AG04449 (cell line): Measurements from ENCODE around the gene USP15.

Source experiments
- CTCF ChIA-PET: fragments of 350-600 bp; formaldehyde crosslinking; extraction: SDS; loops from one replicate; lab custom pipeline; 2021; ENCODE audit warnings: antibody characterized with exemption; lab: Yijun Ruan, JAX
- POLR2A ChIA-PET: fragments of 400-600, 350-600 bp; formaldehyde crosslinking; extraction: SDS; loops from one replicate; lab custom pipeline; 2020; ENCODE audit warnings: antibody characterized with exemption, inconsistent platforms; lab: Yijun Ruan, JAX
- DNase-seq: peaks from one replicate; pipeline ENCODE4 v3.0.0-alpha.2; 2010; ENCODE audit warnings: low read depth, low spot score
- H3K4me3 ChIP-seq: 2 replicates; pipeline ENCODE4 v1.5.1; 2011; ENCODE audit warnings: low read depth, mild to moderate bottlenecking, control low read depth, low read length
- TF ChIP-seq, protein P1 (sequence below): IDR thresholded peaks from one replicate; pipeline ENCODE4 v1.5.1; 2011; ENCODE audit warnings: mild to moderate bottlenecking, moderate library complexity, low read length, control low read depth, inconsistent platforms; ENCODE audit not compliant: insufficient read depth; ENCODE audit errors: missing control alignments

The USP15 gene

DNA sequence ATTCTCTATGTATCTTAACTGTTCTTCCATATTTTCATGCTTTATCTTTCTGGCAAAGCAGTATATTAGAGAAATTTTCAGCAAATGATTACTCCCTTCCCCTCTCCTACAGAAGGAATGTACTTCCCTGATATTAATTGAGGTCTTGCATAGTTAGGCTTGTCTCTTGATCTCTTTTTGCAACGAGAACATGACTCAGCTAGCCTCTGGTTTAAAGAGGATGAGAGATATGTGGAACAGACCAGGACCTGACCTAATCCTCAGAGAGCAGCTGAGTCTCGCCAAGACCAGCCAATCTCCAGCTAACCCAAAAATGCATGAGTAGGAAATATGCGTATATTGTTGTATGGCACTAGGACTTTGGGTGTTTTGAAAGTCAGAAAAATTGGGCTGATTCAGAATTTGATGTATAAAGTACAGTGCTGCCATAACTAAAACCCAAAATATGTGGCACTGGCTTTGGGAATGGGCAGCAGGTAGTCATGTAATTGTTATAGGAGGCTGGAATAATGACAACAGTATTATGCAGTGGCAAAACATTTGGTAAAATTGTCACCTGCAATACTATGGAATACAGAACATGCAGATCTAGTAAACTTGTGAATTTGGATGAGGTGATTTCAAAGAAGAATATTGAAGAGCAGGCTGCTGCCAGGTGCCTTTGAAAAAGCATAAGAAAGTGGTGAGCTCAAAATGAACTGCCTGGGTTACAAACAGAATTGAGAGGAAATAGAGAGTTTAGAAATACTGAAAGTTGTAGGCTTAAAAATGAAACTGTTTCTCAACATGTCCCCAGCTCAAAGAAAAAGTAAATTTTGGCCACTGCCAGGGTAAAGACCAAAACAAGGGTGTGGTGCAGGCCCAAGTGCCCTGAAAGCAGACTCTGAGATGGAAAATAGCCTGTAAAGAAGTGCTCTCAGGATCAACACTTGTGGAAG, 9.3 kb upstream of the USP15 start:
- POLR2A ChIA-PET: interaction anchor here (1.8 kb wide), 1 partner anchor 9 kb away, joined by 9 read pairs; the partner anchor contains the start of gene USP15
- H3K4me3 ChIP-seq: no peak overlapping the region
- CTCF ChIA-PET: interaction anchor here (1.3 kb wide), 1 partner anchor 9 kb away, joined by 4 read pairs; no protein-coding TSS in a partner anchor
- peak; percentile 29 for DNase-seq
- TF ChIP-seq, protein P1, sequence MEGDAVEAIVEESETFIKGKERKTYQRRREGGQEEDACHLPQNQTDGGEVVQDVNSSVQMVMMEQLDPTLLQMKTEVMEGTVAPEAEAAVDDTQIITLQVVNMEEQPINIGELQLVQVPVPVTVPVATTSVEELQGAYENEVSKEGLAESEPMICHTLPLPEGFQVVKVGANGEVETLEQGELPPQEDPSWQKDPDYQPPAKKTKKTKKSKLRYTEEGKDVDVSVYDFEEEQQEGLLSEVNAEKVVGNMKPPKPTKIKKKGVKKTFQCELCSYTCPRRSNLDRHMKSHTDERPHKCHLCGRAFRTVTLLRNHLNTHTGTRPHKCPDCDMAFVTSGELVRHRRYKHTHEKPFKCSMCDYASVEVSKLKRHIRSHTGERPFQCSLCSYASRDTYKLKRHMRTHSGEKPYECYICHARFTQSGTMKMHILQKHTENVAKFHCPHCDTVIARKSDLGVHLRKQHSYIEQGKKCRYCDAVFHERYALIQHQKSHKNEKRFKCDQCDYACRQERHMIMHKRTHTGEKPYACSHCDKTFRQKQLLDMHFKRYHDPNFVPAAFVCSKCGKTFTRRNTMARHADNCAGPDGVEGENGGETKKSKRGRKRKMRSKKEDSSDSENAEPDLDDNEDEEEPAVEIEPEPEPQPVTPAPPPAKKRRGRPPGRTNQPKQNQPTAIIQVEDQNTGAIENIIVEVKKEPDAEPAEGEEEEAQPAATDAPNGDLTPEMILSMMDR: no peak

DNA sequence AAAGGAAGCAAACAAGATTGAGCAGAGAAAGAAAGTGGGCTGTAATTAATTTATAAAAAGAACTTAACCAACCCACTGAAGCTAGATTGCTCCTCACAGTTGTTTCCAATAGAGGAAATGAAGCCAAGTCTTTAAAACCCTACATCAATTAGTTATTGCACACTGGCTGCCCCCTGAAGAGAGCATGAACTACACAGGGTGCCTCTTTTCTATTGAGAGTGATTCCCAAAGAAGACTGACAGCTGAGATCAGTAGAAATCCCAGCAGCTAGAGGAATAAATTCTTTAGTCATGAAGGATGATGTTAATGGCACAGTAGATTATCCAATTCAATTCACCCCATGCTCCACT, 8.6 kb upstream of the USP15 start:
- TF ChIP-seq, protein P1: no peak
- ChIA-PET POLR2A (interaction anchor here (1.8 kb wide), 1 partner anchor 8 kb away, joined by 9 read pairs; the partner anchor contains the start of gene USP15), CTCF (interaction anchor here (1.3 kb wide), 1 partner anchor 8 kb away, joined by 4 read pairs; no protein-coding TSS in a partner anchor)
- DNase-seq: no peak
- H3K4me3 ChIP-seq: no peak overlapping the region

DNA sequence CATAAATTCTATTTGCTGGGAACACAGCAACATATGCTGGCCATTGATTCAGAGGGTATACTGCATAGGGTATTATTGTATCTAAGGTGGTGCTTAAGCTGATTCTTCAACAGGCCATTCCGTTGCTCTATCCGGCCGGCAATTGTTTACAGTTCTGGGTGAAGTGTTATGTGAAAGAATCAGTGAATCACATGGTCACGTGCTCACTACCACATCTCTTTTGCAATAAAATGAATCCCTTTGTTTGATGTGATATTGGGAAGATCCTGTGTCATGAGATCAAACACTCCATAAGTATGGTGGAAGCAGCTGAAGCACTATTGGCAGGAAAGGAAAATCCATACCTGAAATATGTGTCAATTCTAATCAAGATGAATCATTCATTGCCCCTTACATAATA, 7.6 kb upstream of the USP15 start:
- no peak overlapping the region for H3K4me3 ChIP-seq
- POLR2A ChIA-PET: no interaction called here
- CTCF ChIA-PET: no interaction called here
- no peak for DNase-seq
- TF ChIP-seq, protein P1: no peak

DNA sequence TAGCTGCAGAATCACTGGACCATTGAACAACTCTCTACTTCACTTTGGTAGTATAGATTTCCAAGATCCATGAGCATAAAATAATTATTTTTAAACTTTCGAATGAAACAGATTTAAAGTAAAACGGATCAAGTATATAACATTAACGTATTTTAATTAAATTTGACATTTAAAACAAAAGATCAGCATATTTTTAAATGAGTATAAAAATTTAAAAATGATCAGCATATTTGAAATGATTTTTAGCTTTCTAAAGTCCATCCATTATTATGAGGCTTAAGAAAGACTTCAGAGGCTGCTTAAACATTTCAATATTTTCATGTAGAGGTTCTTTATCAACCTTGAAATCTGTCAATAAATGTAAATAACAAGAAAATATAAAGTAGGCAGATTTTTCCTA, 5.2 kb upstream of the USP15 start:
- no peak for DNase-seq
- ChIA-PET POLR2A (no interaction called here), CTCF (no interaction called here)
- H3K4me3 ChIP-seq: no peak overlapping the region
- TF ChIP-seq, protein P1: no peak

DNA sequence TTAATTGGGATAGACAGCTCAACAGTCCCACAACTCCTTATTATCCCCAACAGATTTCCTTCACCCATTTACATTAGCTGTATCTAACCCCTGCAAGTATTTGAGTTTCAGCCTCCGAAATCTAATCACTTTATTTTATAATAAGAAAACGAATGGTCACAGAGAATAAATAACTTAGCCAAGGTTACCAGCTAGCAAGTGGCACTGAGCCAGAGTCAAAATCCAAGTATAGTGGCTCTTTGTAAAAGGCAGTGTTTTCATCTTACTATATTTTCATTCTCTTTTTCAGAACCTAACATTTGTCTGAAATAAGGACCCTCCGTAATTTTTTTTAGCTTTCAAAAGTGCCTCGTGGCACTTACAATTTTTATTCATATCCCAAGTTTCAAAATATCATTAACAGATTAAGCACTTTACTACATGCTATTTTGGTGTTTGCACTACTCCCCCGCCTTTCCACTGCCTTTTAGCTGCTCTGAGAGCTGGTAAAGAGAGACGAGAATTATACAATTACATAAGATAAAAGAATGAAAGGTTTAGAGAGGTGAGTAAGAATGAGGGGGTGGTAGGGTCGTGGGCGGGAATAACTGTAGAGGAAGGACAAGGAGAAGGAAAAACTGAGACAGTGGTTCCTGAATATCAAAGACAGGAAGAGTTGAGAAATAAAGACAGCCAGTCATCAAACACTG, 3.7 kb upstream of the USP15 start:
- CTCF ChIA-PET: interaction anchor here (0.6 to 1.0 kb wide), 2 partner anchors 11 to 15 kb away, joined by 3 read pairs; no protein-coding TSS in a partner anchor
- POLR2A ChIA-PET: no interaction called here
- no peak overlapping the region for H3K4me3 ChIP-seq
- DNase-seq: no peak
- TF ChIP-seq, protein P1: no peak

DNA sequence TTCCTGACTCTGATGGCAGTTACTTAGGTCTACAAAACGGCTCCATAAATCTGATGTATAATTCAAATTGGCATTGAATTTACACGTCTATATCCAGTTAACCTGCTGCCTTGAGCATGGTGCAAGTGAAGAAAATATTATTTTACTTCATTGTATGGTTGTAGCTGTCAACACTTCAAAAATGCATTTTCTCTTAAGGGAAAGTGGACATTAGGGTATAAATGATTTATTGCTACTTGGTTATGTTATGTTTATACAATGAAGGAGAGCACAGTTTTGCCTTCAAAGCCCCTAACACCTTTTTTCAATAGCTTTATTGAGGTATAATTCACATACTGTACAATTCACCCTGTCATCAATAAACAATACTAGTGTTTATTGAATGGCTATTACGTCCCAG, 2.0 kb upstream of the USP15 start:
- ChIA-PET CTCF (interaction anchor here (2.2 kb wide), 1 partner anchor 10 kb away, joined by 7 read pairs; no protein-coding TSS in a partner anchor), POLR2A (no interaction called here)
- TF ChIP-seq, protein P1: no peak
- H3K4me3 ChIP-seq: no peak overlapping the region
- DNase-seq: no peak
